ENCODE data around the gene BICRA. TPM values are rescaled to one million over a fixed set of nuclear protein-coding genes. Genes with fewer than 3 reads are reported as not detected.

Gene BICRA
- total RNA-seq, 1 donor from 2014 or later = 24.1 TPM

- TF ChIP-seq, protein P1, sequence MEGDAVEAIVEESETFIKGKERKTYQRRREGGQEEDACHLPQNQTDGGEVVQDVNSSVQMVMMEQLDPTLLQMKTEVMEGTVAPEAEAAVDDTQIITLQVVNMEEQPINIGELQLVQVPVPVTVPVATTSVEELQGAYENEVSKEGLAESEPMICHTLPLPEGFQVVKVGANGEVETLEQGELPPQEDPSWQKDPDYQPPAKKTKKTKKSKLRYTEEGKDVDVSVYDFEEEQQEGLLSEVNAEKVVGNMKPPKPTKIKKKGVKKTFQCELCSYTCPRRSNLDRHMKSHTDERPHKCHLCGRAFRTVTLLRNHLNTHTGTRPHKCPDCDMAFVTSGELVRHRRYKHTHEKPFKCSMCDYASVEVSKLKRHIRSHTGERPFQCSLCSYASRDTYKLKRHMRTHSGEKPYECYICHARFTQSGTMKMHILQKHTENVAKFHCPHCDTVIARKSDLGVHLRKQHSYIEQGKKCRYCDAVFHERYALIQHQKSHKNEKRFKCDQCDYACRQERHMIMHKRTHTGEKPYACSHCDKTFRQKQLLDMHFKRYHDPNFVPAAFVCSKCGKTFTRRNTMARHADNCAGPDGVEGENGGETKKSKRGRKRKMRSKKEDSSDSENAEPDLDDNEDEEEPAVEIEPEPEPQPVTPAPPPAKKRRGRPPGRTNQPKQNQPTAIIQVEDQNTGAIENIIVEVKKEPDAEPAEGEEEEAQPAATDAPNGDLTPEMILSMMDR (IDR thresholded peaks at IDR 0.05; ENCODE audit: unreplicated experiment) = no peak
- H3K4me1 Mint-ChIP-seq (ENCODE audit: unreplicated experiment) = peaks cover 2% of the 10 kb centered on the region
- no peaks in the 10 kb centered on the region for H3K9me3 Mint-ChIP-seq (ENCODE audit: unreplicated experiment)
- no peak overlapping the region for H3K27ac Mint-ChIP-seq (ENCODE audit: unreplicated experiment)
- DNase-seq (ENCODE audit: low spot score) = no peak
- H3K4me3 Mint-ChIP-seq (ENCODE audit: unreplicated experiment) = no peak overlapping the region
- peaks cover 4% of the 10 kb centered on the region for H3K27me3 Mint-ChIP-seq (ENCODE audit: unreplicated experiment)
- peaks cover 21% of the 10 kb centered on the region for H3K36me3 Mint-ChIP-seq (ENCODE audit: low read depth, unreplicated experiment)
Observed at GRCh38 chr19:47698631-47699359, 89.9 kb downstream of the BICRA start.

DNA sequence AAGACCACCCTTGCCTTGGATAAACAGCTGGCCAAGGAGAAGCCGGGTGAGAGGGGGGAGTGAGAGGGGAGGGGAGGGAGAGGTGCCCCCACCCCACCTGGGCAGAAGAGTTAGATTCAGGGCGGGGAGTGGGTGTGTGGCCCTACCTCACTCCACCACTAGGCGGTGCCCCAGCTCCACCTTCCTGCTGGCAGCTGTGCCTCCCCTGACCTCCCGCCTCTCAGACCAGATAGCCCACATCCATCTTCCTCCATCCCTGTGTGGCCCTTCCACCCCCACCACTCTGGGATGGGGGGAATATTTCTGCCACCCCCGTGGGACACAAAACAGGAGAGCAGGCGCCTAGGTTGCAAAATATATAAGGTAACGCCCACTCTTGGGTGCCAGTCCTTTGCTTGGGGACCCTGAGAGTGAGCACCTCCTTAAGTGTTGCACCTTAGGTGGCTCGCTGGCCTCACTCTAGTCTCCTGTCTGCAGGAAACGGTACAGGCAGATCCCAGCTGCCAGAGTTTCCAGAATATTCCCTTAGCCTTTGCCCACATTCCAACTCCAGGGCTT is 90.5 kb downstream of the BICRA start:
- Mint-ChIP-seq H3K27ac (ENCODE audit: unreplicated experiment) (no peak overlapping the region), H3K4me3 (ENCODE audit: unreplicated experiment) (no peak overlapping the region), H3K36me3 (ENCODE audit: low read depth, unreplicated experiment) (peaks cover 26% of the 10 kb centered on the region), H3K4me1 (ENCODE audit: unreplicated experiment) (peaks cover 2% of the 10 kb centered on the region), H3K9me3 (ENCODE audit: unreplicated experiment) (no peaks in the 10 kb centered on the region), H3K27me3 (ENCODE audit: unreplicated experiment) (peaks cover 7% of the 10 kb centered on the region)
- TF ChIP-seq, protein P1 (IDR thresholded peaks at IDR 0.05; ENCODE audit: unreplicated experiment) = peak; percentile 86
- DNase-seq (ENCODE audit: low spot score) = peak; percentile 74

DNA sequence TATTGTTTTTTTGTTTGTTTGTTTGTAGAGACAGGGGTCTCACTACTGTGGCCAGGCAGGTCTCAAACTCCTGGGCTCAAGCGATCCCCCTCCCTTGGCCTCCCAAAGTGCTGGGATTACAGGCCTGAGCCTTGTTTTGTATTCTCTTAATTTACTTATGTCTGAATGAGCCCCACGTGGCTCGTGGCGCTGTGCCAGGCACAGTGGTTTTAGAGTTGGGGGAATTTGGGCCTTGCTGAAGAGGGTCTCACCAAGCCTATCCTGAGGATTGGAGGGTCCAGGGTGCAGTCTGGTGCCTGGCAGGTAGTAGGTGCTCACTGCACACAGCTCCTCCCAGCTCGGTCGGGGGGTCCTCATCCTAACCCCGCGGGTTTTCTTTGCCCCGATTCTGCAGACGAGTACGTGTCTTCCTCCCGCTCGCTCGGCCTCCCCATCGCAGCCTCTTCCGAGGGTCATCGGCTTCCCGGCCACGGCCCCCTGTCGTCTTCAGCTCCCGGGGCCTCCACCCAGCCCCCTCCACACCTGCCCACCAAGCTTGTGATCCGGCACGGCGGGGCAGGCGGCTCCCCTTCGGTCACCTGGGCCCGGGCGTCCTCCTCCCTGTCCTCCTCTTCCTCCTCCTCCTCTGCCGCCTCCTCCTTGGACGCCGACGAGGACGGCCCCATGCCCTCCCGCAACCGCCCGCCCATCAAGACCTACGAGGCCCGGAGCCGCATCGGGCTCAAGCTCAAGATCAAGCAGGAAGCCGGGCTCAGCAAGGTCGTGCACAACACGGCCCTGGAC is 92.2 kb downstream of the BICRA start:
- Mint-ChIP-seq H3K36me3 (ENCODE audit: low read depth, unreplicated experiment) (peaks cover 19% of the 10 kb centered on the region), H3K27me3 (ENCODE audit: unreplicated experiment) (peaks cover 4% of the 10 kb centered on the region), H3K4me3 (ENCODE audit: unreplicated experiment) (no peak overlapping the region), H3K4me1 (ENCODE audit: unreplicated experiment) (peaks cover 2% of the 10 kb centered on the region), H3K27ac (ENCODE audit: unreplicated experiment) (no peak overlapping the region), H3K9me3 (ENCODE audit: unreplicated experiment) (no peaks in the 10 kb centered on the region)
- TF ChIP-seq, protein P1 (IDR thresholded peaks at IDR 0.05; ENCODE audit: unreplicated experiment) = no peak
- DNase-seq (ENCODE audit: low spot score) = no peak

- DNase-seq (ENCODE audit: low spot score) = no peak
- no peaks in the 10 kb centered on the region for H3K9me3 Mint-ChIP-seq (ENCODE audit: unreplicated experiment)
- TF ChIP-seq, protein P1 (IDR thresholded peaks at IDR 0.05; ENCODE audit: unreplicated experiment) = no peak
- H3K4me3 Mint-ChIP-seq (ENCODE audit: unreplicated experiment) = no peak overlapping the region
- peaks cover 19% of the 10 kb centered on the region for H3K36me3 Mint-ChIP-seq (ENCODE audit: low read depth, unreplicated experiment)
- H3K27ac Mint-ChIP-seq (ENCODE audit: unreplicated experiment) = no peak overlapping the region
- peaks cover 2% of the 10 kb centered on the region for H3K4me1 Mint-ChIP-seq (ENCODE audit: unreplicated experiment)
- peaks cover 4% of the 10 kb centered on the region for H3K27me3 Mint-ChIP-seq (ENCODE audit: unreplicated experiment)
Observed at GRCh38 chr19:47701717-47702552, 93.0 kb downstream of the BICRA start.
